Measurements from ENCODE around the gene AGAP3.

GRCh38 chr7:151051108-151051507, 35.2 kb upstream of the AGAP3 start:
- TF ChIP-seq POLR2AphosphoS5 (IDR thresholded peaks at IDR 0.05; ENCODE audit: low read depth, low read length) (no peak), POLR2A (IDR thresholded peaks at IDR 0.05; ENCODE audit: low read depth, low read length) (no peak)

All from GM12892 (cell line).